Breast epithelium (tissue), 3 donors: ENCODE measurements around the gene OR2A1.
"Not testable (repeated sequence)": the region's sequence is repeated elsewhere in the genome, so short reads cannot be mapped to it uniquely, and the experiment has no call there.

Experiments
- CTCF ChIP-seq, 3 donors: fragments of 450-650 bp; IDR thresholded peaks; one replicate each; pipeline ENCODE4 v1.5.1; 2016 to 2017; ENCODE audit warnings: antibody characterized with exemption in 3 of 3, mild to moderate bottlenecking in 3 of 3, moderate library complexity in 3 of 3
- POLR2A ChIP-seq: fragments of 450-650 bp; IDR thresholded peaks from one replicate; pipeline ENCODE4 v1.6.1; 2016; ENCODE audit warnings: antibody characterized with exemption, mild to moderate bottlenecking, moderate library complexity
- POLR2AphosphoS5 ChIP-seq, 3 donors: sonication (generic); formaldehyde crosslinking; IDR thresholded peaks; one replicate each; pipeline ENCODE4 v1.6.1; 2017; ENCODE audit warnings: antibody characterized with exemption in 3 of 3

- not testable (repeated sequence) for TF ChIP-seq CTCF (IDR thresholded peaks at IDR 0.05); POLR2A; POLR2AphosphoS5 (IDR thresholded peaks at IDR 0.05)
These were observed 18.3 kb upstream of the OR2A1 start for GRCh38 chr7:144293794-144294499.
